Activated CD8-positive, alpha-beta memory T cell treated with anti-CD3 and anti-CD28 coated beads, Interleukin-2, amount 10 ng/mL, durations not matched to agents 7 days and 5 days (primary cell): ENCODE measurements around the gene NFATC2. TPM values are rescaled to one million over a fixed set of nuclear protein-coding genes. Genes with fewer than 3 reads are reported as not detected.

Source experiments
- ATAC-seq: fragments of 150-1000 bp; cut with Tn5 transposase; one replicate; pipeline ENCODE4 v1.10.0; 2021; ENCODE audit warnings: moderate library complexity
- CTCF ChIA-PET: fragments of 350-600 bp; sonication (Branson Sonifier 250); formaldehyde crosslinking; loops from one replicate; lab custom pipeline; 2021; ENCODE audit warnings: antibody characterized with exemption; lab: Charles Lee
- DNase-seq: peaks from one replicate; pipeline ENCODE4 v3.0.0-alpha.2; 2020
- H3K27ac Mint-ChIP-seq: one replicate; pipeline ENCODE4 v1.8.0; 2021; ENCODE audit warnings: mild to moderate bottlenecking, mixed read lengths
- H3K27me3 Mint-ChIP-seq: one replicate; pipeline ENCODE4 v1.8.0; 2021; ENCODE audit warnings: mixed read lengths
- H3K36me3 Mint-ChIP-seq: one replicate; pipeline ENCODE4 v1.8.0; 2021; ENCODE audit warnings: mild to moderate bottlenecking, mixed read lengths
- H3K4me1 Mint-ChIP-seq: one replicate; pipeline ENCODE4 v1.8.0; 2021; ENCODE audit warnings: mixed read lengths
- H3K4me3 Mint-ChIP-seq: one replicate; pipeline ENCODE4 v1.8.0; 2021; ENCODE audit warnings: mild to moderate bottlenecking, moderate library complexity, mixed read lengths
- H3K9me3 Mint-ChIP-seq: one replicate; pipeline ENCODE4 v1.8.0; 2022; ENCODE audit warnings: low read depth, mixed read lengths
- total RNA-seq, 2 experiments: library from RNA; stranded (reverse); gene quantifications; one replicate each; pipeline ENCODE4 v1.2.3, GENCODE V29; 2021

NFATC2 gene
- total RNA-seq, 2 experiments from 2014 or later: 39.9 to 59.0 TPM

- Mint-ChIP-seq H3K4me1 (peaks cover 24% of the 10 kb centered on the region), H3K27me3 (peaks cover 73% of the 10 kb centered on the region), H3K36me3 (no peaks in the 10 kb centered on the region), H3K27ac (no peak overlapping the region), H3K4me3 (no peak overlapping the region), H3K9me3 (peaks cover 2% of the 10 kb centered on the region)
- ATAC-seq (no peak), DNase-seq (no peak)
- CTCF ChIA-PET: interaction anchor here (1.0 to 1.6 kb wide), 8 partner anchors 9 to 177 kb away, joined by 3 to 5 read pairs (median 4); partner anchors contain the start of gene NFATC2
These were observed 21.2 kb upstream of the NFATC2 start for GRCh38 chr20:51563486-51564332.

DNA sequence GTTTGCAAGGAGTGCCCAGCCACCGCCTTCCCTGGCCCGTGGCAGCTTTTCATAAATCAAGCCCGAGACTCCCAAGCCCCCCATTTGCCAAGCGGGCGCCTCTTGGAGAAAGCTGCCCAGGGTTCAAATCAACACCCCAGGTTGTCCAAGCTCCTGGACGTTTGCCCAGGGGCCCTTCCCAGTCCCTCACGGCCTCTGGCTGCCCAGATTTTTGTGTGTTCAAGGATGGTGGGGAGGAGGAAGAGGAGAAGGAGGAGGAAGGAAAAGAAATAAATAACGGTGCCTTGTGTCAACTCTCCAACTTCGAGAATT is 20.6 kb upstream of the NFATC2 start:
- Mint-ChIP-seq H3K27ac (no peak overlapping the region), H3K27me3 (peaks cover 73% of the 10 kb centered on the region)
- no peak for ATAC-seq

DNA sequence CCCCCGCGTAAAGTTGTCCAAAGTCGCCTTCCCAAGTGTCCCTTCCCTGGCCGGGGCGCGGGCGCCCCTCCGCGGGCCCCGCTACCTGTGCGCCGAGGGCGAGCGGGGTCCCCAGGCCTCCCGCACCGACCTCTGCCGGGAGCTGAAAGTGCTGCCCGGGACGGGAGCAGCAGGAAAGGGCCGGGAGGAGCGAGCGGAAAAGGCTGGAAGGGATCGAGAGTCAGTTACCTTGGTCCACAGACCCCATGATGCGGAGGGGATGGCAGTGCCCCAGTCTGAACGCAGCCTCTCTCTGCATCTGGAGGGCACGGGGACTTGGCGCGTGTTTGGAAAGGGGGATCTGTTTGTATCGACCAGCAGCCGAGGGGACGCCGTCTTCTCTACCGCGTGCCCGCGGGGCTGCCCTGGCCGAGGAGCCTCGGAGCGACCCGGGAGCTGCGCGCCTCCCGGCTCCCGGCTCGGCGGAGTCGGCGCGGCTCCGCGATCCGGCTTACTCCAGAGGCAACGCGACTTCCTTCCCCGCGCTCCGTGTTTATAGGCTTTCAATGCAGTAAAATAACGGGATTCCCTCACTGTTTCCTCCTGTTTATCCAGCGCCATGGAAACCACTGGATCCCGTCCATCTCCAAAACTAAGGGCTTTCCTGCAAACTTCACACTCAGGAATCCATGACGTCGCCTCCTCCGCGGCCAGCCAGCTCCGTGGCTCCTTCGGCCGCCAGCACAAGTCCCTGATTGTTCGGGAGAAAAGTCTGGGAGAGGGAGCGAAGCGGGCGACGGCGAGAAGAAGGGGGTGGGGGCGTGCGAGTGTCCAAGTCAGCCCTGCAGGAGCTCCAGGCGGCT is 20.0 kb upstream of the NFATC2 start:
- Mint-ChIP-seq H3K9me3 (no peaks in the 10 kb centered on the region), H3K27me3 (peaks cover 74% of the 10 kb centered on the region), H3K4me3 (peak overlapping the region; percentile 53), H3K36me3 (no peaks in the 10 kb centered on the region), H3K27ac (no peak overlapping the region), H3K4me1 (peaks cover 24% of the 10 kb centered on the region)
- CTCF ChIA-PET: interaction anchor here (1.0 to 1.3 kb wide), 6 partner anchors 20 to 176 kb away, joined by 3 to 5 read pairs (median 4); partner anchors contain the start of gene NFATC2
- DNase-seq: no peak
- ATAC-seq: peak; percentile 63

More for the DNA sequence above, 20.6 kb upstream of the NFATC2 start:
- no peak for DNase-seq
- Mint-ChIP-seq H3K9me3 (peaks cover 2% of the 10 kb centered on the region), H3K4me1 (peaks cover 24% of the 10 kb centered on the region), H3K4me3 (no peak overlapping the region), H3K36me3 (no peaks in the 10 kb centered on the region)
- CTCF ChIA-PET: interaction anchor here (1.0 to 1.3 kb wide), 6 partner anchors 8 to 177 kb away, joined by 3 to 5 read pairs (median 4); partner anchors contain the start of gene NFATC2

DNA sequence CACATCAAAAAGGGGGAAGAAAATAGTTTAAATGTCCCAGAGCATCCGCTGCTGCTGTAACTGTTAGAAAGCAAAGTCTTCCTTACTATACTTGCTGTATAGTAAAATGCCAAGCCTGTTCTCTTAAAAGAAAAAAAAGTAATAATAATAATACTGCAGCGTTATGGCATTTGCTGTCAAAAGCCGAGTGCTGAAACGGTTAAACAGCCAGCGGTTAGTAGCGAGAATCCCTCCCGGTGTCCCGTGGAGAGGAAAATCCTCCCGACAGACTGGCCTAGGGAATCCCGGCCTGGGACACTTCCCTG is 19.5 kb upstream of the NFATC2 start:
- peak overlapping the region; percentile 53 for H3K4me3 Mint-ChIP-seq
- no peaks in the 10 kb centered on the region for H3K36me3 Mint-ChIP-seq
- H3K27me3 Mint-ChIP-seq: peaks cover 72% of the 10 kb centered on the region
- CTCF ChIA-PET: interaction anchor here (1.2 to 1.3 kb wide), 3 partner anchors 64 to 176 kb away, joined by 3 to 4 read pairs (median 3); no protein-coding TSS in a partner anchor
- no peaks in the 10 kb centered on the region for H3K9me3 Mint-ChIP-seq
- peaks cover 24% of the 10 kb centered on the region for H3K4me1 Mint-ChIP-seq
- H3K27ac Mint-ChIP-seq: no peak overlapping the region
- ATAC-seq (no peak), DNase-seq (no peak)

DNA sequence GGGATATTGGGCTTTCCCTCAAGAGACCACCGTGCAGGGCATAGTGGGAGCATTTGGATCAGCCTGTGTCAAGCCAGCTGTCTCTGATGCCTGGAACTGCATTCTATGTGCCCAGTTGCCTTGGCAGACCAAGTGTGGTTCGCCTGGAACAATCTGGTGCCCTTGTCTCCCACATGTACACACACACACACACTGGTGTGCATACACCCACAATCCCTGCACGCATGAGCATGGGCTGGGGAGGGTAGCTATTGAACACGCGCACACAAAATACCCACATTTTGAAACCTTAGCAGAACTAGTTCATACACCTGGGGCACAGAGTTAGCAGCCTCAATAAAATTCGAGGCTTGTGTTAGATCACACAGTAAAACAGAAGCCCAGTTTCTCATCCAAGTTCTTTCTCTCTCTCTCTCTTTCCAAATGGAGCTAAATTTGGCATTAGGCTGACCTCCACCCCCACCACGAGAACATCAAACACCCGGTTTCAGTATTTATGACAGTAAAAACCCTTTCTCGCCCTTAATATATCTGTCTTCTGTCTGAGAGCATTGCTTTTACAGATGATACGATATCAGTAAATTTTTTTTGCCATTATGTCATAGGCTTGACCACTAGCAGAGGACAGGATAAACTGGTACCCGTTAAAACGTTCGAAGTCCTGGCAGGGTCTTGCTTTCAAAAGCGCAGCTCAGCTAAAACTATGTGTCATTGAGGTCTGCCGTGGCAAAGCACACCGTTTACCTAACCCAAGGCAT is 18.2 kb upstream of the NFATC2 start:
- H3K4me1 Mint-ChIP-seq: peaks cover 24% of the 10 kb centered on the region
- H3K9me3 Mint-ChIP-seq: no peaks in the 10 kb centered on the region
- CTCF ChIA-PET: no interaction called here
- peaks cover 65% of the 10 kb centered on the region for H3K27me3 Mint-ChIP-seq
- no peak for DNase-seq
- no peak overlapping the region for H3K27ac Mint-ChIP-seq
- no peak for ATAC-seq
- no peak overlapping the region for H3K4me3 Mint-ChIP-seq
- peaks cover 2% of the 10 kb centered on the region for H3K36me3 Mint-ChIP-seq

DNA sequence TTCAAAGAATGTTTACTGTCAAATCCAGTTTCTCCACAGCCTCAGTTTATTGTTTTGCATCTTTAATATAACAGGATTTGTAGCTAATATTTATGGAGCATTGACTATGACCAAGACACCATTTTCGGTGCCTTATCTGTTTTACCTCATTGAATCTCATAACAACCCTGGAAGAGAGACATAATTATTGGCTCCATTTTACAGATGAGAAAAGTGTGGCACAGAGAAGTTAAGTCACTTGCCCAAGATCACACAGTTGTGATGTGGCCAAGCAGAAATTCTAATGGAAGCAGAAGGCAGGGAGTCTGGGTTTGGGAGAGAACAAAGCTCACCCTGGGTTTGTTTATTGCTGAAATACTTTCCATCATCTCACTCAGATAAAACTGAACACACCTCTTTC is 17.5 kb upstream of the NFATC2 start:
- Mint-ChIP-seq H3K9me3 (peaks cover 2% of the 10 kb centered on the region), H3K27me3 (peaks cover 61% of the 10 kb centered on the region), H3K4me1 (peaks cover 26% of the 10 kb centered on the region), H3K27ac (no peak overlapping the region), H3K4me3 (no peak overlapping the region), H3K36me3 (peaks cover 4% of the 10 kb centered on the region)
- DNase-seq: no peak
- no peak for ATAC-seq
- CTCF ChIA-PET: no interaction called here

DNA sequence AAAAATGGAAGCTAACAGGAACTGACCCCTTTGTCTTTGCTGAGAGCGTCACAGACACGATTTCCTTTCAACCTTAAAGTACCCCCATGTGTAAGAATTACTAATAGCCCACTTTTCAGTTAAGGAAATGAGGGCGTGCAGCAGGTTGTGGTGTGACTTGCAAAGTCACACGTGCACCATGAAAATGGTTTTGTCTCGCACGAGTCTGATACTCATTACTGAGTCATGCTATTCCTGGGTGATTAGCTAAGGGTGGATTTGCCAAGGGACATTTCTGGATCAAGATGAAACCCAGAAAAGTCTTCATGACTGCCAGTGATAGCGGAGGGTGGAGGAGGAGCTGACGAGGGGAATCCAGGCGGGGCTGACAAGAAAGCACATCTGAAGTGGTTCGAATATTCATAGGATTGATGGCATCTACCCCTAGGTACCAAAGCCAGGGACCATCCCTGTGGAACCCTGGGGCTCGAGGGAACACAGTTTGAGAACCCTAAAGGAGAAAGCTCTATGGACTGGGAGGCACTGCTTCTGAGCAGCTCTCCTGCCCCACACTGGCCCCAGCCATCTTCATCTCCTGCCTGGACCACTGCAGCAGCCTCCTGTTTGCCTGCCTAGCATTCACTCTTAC is 12.1 kb upstream of the NFATC2 start:
- H3K27ac Mint-ChIP-seq: peak overlapping the region; percentile 57
- peaks cover 12% of the 10 kb centered on the region for H3K27me3 Mint-ChIP-seq
- H3K4me3 Mint-ChIP-seq: no peak overlapping the region
- H3K9me3 Mint-ChIP-seq: peaks cover 2% of the 10 kb centered on the region
- peaks cover 14% of the 10 kb centered on the region for H3K4me1 Mint-ChIP-seq
- ATAC-seq (peak; percentile 67), DNase-seq (peak; percentile 63)
- CTCF ChIA-PET: interaction anchor here (1.1 to 1.8 kb wide), 6 partner anchors 9 to 567 kb away, joined by 3 to 10 read pairs (median 4); partner anchors contain the start of gene NFATC2
- H3K36me3 Mint-ChIP-seq: peaks cover 4% of the 10 kb centered on the region

DNA sequence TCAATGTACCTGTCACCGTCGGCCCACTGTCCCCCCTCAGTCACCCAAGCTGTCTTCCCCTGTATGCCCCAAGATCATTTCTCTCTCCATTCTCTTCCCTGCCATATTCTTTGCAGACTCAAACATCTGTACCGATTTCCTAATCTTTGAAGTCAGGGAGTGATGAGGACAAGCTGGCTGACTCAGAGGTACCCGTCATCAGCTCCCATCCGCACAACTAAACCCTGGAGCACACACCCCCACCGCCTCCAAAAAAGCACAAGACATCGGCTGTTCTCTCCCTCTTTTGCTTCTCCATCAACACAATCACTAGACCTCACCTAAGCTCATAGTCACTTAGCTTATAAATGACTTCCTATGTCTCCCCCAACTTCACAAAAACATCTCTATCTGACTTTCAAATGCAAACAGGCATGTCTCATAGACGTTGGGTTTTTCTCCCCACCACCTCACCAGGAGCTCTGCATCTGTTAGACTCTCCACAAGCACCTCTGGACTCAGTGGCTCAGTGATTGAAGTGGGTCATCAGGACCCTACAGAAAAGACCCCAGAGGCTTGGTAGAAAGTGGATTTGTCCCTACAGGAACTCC is 11.5 kb upstream of the NFATC2 start:
- CTCF ChIA-PET: interaction anchor here (1.1 to 1.8 kb wide), 6 partner anchors 10 to 567 kb away, joined by 3 to 10 read pairs (median 4); partner anchors contain the start of gene NFATC2
- Mint-ChIP-seq H3K4me1 (peaks cover 14% of the 10 kb centered on the region), H3K36me3 (peaks cover 4% of the 10 kb centered on the region), H3K4me3 (no peak overlapping the region), H3K27me3 (peaks cover 6% of the 10 kb centered on the region), H3K9me3 (peaks cover 2% of the 10 kb centered on the region), H3K27ac (no peak overlapping the region)
- ATAC-seq: no peak
- DNase-seq: no peak

- Mint-ChIP-seq H3K36me3 (peaks cover 4% of the 10 kb centered on the region), H3K27ac (no peak overlapping the region), H3K4me3 (no peak overlapping the region), H3K4me1 (peaks cover 14% of the 10 kb centered on the region), H3K9me3 (peaks cover 2% of the 10 kb centered on the region), H3K27me3 (peaks cover 18% of the 10 kb centered on the region)
- ATAC-seq (no peak), DNase-seq (no peak)
- CTCF ChIA-PET: interaction anchor here (1.3 kb wide), 1 partner anchor 9 kb away, joined by 3 read pairs; the partner anchor contains the start of gene NFATC2
These were observed 8.7 kb upstream of the NFATC2 start for GRCh38 chr20:51551186-51551585.

DNA sequence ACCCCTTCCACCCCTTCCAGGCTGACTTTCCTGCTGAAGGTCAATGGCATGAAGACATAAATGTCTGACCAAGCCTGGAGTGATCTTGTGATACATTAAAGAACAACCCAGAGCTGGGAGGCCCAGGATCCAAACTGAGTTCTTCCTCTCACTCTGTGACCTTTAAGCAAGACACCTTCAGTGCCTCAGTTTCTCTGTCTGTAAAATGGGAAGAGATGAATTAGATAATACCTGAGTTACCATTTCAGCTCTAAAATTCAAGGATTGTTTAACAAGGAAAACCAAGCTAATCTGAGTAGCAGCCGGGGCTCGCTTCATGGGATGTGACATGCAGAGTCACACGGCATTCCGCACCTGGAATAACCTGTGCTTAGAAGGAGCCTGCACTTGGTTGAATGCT is 7.0 kb upstream of the NFATC2 start:
- peaks cover 8% of the 10 kb centered on the region for H3K4me1 Mint-ChIP-seq
- no peaks in the 10 kb centered on the region for H3K9me3 Mint-ChIP-seq
- peaks cover 33% of the 10 kb centered on the region for H3K27me3 Mint-ChIP-seq
- no peaks in the 10 kb centered on the region for H3K36me3 Mint-ChIP-seq
- DNase-seq (no peak), ATAC-seq (no peak)
- CTCF ChIA-PET: interaction anchor here (1.3 kb wide), 1 partner anchor 46 kb away, joined by 3 read pairs; no protein-coding TSS in a partner anchor
- no peak overlapping the region for H3K4me3 Mint-ChIP-seq
- H3K27ac Mint-ChIP-seq: no peak overlapping the region

DNA sequence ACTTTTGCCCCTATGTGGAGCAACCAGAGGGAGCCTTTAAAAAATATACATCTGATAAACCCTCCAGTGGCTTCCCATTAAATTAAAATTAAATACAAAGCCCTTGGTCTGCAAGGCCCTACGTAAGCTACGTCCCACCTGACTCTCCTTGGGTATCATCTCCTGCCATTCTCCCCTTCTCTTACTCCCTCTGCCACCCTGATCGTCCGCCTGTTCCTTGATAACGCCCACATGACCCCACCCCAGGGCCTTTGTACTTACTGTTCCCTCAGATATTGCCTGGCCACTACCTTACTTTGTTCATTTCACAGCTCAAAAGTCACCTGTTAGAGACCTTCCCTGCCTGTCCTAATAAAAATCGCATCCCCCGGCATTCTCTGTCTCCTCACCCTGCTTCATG is 5.4 kb upstream of the NFATC2 start:
- CTCF ChIA-PET: interaction anchor here (1.3 kb wide), 1 partner anchor 47 kb away, joined by 3 read pairs; no protein-coding TSS in a partner anchor
- peaks cover 46% of the 10 kb centered on the region for H3K27me3 Mint-ChIP-seq
- H3K4me1 Mint-ChIP-seq: peaks cover 6% of the 10 kb centered on the region
- no peak overlapping the region for H3K27ac Mint-ChIP-seq
- no peaks in the 10 kb centered on the region for H3K9me3 Mint-ChIP-seq
- DNase-seq (no peak), ATAC-seq (no peak)
- H3K4me3 Mint-ChIP-seq: no peak overlapping the region
- H3K36me3 Mint-ChIP-seq: no peaks in the 10 kb centered on the region

DNA sequence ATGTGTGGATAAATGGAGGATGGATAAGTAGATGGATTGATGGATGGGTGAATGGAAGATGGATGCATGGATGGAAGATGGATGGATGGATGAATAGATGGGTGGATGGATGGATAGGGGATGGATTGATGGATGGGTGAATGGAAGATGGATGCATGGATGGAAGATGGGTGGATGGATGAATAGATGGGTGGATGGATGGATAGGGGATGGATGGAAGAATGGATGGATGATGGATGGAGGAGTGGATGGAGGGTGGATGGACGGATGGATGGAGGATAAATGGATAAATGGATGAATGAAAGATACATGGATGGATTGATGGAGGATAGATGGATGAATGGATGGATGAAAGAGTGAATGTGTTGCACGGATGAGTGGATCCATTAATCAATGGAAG is 3.0 kb upstream of the NFATC2 start:
- no peaks in the 10 kb centered on the region for H3K9me3 Mint-ChIP-seq
- no peak overlapping the region for H3K4me3 Mint-ChIP-seq
- CTCF ChIA-PET: interaction anchor here (0.7 kb wide), 1 partner anchor 419 kb away, joined by 3 read pairs; no protein-coding TSS in a partner anchor
- H3K27me3 Mint-ChIP-seq: peaks cover 46% of the 10 kb centered on the region
- ATAC-seq (no peak), DNase-seq (no peak)
- H3K27ac Mint-ChIP-seq: no peak overlapping the region
- peaks cover 13% of the 10 kb centered on the region for H3K4me1 Mint-ChIP-seq
- H3K36me3 Mint-ChIP-seq: peaks cover 5% of the 10 kb centered on the region
